RCC 7860 (cell line): Measurements from ENCODE around the gene LOXHD1.

Experiments used
- DNase-seq: peaks from one replicate; pipeline ENCODE4 v3.0.0-alpha.2; 2015; ENCODE audit warnings: low spot score
- FAIRE-seq: peaks from 2 replicates; lab custom pipeline; 2012; peaks lifted over from hg19 to GRCh38; lab: Jason Lieb, UNC

LOXHD1 gene

GRCh38 chr18:46672062-46672970, 15.3 kb upstream of the LOXHD1 start:
- FAIRE-seq (no peak), DNase-seq (no peak)

GRCh38 chr18:46668694-46669093, 11.7 kb upstream of the LOXHD1 start:
- DNase-seq (no peak), FAIRE-seq (no peak)

- DNase-seq = no peak
- no peak for FAIRE-seq
These were observed 11.1 kb upstream of the LOXHD1 start for GRCh38 chr18:46668135-46668534.

- FAIRE-seq (no peak), DNase-seq (no peak)
These were observed 6.5 kb upstream of the LOXHD1 start for GRCh38 chr18:46663539-46663938.

- FAIRE-seq = no peak
- DNase-seq = no peak
These were observed 4.1 kb upstream of the LOXHD1 start for GRCh38 chr18:46660957-46661749.

- FAIRE-seq = no peak
These were observed 2.5 kb upstream of the LOXHD1 start for GRCh38 chr18:46659484-46659883.

GRCh38 chr18:46656326-46657114, 500 bp downstream of the LOXHD1 start:
- no peak for FAIRE-seq
- DNase-seq = no peak

More at GRCh38 chr18:46659484-46659883, 2.5 kb upstream of the LOXHD1 start:
- no peak for DNase-seq

- FAIRE-seq = no peak
These were observed 4.6 kb downstream of the LOXHD1 start for GRCh38 chr18:46652372-46652771.

GRCh38 chr18:46650681-46651080, 6.3 kb downstream of the LOXHD1 start:
- FAIRE-seq (no peak), DNase-seq (no peak)

More at GRCh38 chr18:46652372-46652771, 4.6 kb downstream of the LOXHD1 start:
- no peak for DNase-seq

- DNase-seq = no peak
- no peak for FAIRE-seq
These were observed 7.8 kb downstream of the LOXHD1 start for GRCh38 chr18:46649071-46649862.

- DNase-seq = no peak
- no peak for FAIRE-seq
These were observed 10.6 kb downstream of the LOXHD1 start for GRCh38 chr18:46646468-46646867.

- FAIRE-seq (no peak), DNase-seq (no peak)
These were observed 14.5 kb downstream of the LOXHD1 start for GRCh38 chr18:46642561-46642960.

GRCh38 chr18:46641917-46642316, 15.1 kb downstream of the LOXHD1 start:
- DNase-seq (no peak), FAIRE-seq (no peak)

GRCh38 chr18:46639386-46639785, 17.6 kb downstream of the LOXHD1 start:
- no peak for DNase-seq
- no peak for FAIRE-seq

- FAIRE-seq (no peak), DNase-seq (no peak)
These were observed 20.9 kb downstream of the LOXHD1 start for GRCh38 chr18:46636040-46636630.

- FAIRE-seq (peak; percentile 37), DNase-seq (peak; percentile 69)
These were observed 24.5 kb downstream of the LOXHD1 start for GRCh38 chr18:46632401-46633071.

GRCh38 chr18:46630991-46631390, 26.0 kb downstream of the LOXHD1 start:
- FAIRE-seq (no peak), DNase-seq (no peak)

- DNase-seq (no peak), FAIRE-seq (no peak)
These were observed 26.9 kb downstream of the LOXHD1 start for GRCh38 chr18:46630160-46630559.

GRCh38 chr18:46629361-46629760, 27.7 kb downstream of the LOXHD1 start:
- FAIRE-seq (no peak), DNase-seq (no peak)
